ENCODE data around the gene GPRC5B.

GRCh38 chr16:19875900-19876299, 8.7 kb downstream of the GPRC5B start:
- TF ChIP-seq POLR2A (IDR thresholded peaks at IDR 0.05; ENCODE audit: low read length) (no peak), GATA1 (IDR thresholded peaks at IDR 0.05; ENCODE audit: low read depth, low read length) (no peak)
